GM13977 (cell line): Measurements from ENCODE around the gene SOX13.

Experiments used
- DNase-seq: peaks from one replicate; pipeline ENCODE4 v3.0.0; 2012; ENCODE audit warnings: low spot score
- in situ Hi-C: fragments of 300-500 bp; cut with MboI; formaldehyde crosslinking; loops from one replicate; pipeline ENCODE4 v1.12.0; 2022; ENCODE audit warnings: low sequenced_read_pairs, low pct_unique_long_range_greater_than_20kb, mixed read lengths, inconsistent platforms; ENCODE audit not compliant: unreplicated experiment
- TF ChIP-seq, protein P1 (sequence below): IDR thresholded peaks from 2 replicates; pipeline ENCODE4 v1.5.1; 2012; ENCODE audit warnings: mild to moderate bottlenecking, control low read depth; ENCODE audit not compliant: insufficient read depth; ENCODE audit errors: extremely low read depth, missing control alignments

The SOX13 gene

DNA sequence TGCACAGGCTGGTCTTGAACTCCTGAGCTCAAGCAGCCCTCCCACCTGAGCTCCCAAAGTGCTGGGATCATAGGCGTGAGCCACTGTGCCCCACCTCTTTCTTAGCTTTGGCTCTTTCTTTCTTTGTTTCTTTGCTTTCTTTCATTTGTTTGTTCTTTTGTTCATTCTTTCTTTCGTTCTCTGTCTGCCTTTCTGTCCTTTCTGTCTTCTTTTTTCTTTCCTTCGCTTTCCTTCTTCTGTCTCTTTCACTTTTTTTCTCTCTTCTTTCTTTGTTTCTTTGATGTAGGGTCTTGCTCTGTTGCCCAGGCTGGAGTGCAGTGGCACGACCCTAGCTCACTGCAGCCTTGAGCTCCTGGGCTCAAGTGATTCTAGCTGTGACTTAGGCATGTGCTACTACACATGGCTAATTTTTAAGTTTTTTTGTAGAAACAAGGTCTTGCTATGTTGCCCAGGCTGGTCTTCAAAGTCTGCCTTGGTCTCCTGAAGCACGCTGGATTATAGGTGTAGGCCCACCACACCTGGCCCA lies 18.9 kb downstream of the SOX13 start:
- no peak for DNase-seq
- TF ChIP-seq, protein P1, sequence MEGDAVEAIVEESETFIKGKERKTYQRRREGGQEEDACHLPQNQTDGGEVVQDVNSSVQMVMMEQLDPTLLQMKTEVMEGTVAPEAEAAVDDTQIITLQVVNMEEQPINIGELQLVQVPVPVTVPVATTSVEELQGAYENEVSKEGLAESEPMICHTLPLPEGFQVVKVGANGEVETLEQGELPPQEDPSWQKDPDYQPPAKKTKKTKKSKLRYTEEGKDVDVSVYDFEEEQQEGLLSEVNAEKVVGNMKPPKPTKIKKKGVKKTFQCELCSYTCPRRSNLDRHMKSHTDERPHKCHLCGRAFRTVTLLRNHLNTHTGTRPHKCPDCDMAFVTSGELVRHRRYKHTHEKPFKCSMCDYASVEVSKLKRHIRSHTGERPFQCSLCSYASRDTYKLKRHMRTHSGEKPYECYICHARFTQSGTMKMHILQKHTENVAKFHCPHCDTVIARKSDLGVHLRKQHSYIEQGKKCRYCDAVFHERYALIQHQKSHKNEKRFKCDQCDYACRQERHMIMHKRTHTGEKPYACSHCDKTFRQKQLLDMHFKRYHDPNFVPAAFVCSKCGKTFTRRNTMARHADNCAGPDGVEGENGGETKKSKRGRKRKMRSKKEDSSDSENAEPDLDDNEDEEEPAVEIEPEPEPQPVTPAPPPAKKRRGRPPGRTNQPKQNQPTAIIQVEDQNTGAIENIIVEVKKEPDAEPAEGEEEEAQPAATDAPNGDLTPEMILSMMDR: no peak
- in situ Hi-C loops: no loop called here

DNA sequence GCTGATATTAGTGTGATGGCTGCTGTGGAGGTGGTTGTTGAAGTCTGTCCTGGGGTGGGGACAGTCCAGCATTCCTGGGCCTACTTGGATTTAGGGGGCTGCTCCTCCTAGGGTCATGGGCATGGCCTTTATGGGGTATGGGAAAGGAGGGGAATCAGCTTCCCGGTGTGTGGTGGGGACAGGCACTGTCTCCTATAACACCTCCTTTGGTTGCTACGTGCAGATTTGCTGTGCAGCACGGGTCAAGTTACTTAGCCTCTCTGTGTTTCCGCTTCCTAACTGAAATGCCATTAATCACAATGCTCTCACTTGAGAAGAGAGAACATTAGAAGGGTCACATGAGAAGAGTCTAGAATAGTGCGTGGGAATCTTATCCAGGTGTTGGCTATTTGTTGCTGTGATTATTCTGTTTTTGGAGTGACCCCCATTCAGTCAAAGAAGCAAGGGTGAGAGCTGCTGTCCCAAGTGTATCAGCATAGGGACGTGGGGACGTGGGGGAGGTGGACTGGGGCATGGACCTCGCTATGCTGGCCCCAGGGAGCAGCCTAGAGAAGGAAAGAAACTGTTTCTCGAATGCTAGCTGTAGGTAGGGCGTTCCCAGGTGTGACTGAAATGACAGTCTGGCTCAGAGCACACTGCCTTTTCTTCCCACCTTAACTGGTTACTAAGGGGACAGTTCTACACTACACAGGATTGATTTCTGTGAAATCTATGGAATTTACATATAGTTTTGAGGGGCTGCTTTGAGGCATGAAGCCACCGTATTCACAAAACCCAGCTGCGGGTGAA lies 19.9 kb downstream of the SOX13 start:
- TF ChIP-seq, protein P1: no peak
- DNase-seq: no peak
- in situ Hi-C loops: no loop called here

DNA sequence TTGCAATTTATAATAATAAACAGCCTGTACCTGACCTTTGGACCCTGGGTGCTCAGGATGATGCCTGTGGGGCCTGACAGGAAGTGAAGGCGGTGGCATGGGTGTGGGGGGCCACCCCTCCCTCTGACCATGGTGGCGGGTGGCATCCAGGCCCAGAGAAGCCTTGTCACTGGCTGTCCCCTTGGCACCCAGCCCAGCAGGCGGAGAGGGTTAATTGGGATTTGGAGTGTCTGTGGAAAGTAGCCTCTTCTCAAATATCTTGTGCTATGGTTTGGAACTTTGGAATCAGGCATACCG lies 20.5 kb downstream of the SOX13 start:
- TF ChIP-seq, protein P1: no peak
- in situ Hi-C loops: no loop called here
- DNase-seq: no peak

DNA sequence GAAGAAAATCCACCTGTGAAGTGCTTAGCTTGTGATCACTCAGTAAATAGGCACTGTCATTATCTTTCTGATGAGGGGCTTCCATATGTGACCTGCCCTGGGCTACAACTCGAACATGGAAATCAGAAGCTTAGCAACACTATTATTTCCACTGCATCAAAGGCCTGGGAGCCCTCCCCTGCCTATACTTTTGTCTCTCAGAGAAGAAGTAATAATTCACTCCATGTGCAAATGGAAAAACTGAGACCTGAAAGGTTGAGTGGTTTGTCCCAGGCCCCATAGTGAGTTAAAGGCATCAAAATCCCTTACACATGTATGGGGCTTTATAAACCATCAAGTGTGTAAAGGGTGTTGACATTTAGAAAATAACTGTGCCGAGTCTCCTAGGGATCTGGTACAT lies 20.9 kb downstream of the SOX13 start:
- no peak for DNase-seq
- in situ Hi-C loops: no loop called here
- TF ChIP-seq, protein P1: no peak

DNA sequence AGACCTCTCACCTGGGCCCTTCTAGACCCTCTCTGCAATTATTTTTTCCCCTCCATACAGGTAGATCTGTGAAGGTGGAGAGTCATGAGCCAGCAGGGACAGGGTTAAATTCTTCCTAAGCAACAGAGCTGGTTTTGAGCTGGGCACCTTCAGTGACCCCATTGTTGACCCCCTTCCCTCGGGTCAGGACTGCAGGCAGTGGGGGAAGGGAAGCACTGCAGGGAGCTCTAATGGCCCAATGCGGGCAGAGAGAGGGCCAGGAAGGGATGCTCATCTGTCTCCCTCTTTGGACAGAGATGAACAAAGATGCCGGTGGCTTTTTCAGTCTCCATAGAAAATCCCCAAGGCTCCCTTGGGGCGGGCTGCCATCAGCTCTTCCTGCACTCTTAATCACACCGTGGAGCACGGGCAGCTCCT lies 21.4 kb downstream of the SOX13 start:
- DNase-seq: no peak
- in situ Hi-C loops: no loop called here
- TF ChIP-seq, protein P1: no peak

DNA sequence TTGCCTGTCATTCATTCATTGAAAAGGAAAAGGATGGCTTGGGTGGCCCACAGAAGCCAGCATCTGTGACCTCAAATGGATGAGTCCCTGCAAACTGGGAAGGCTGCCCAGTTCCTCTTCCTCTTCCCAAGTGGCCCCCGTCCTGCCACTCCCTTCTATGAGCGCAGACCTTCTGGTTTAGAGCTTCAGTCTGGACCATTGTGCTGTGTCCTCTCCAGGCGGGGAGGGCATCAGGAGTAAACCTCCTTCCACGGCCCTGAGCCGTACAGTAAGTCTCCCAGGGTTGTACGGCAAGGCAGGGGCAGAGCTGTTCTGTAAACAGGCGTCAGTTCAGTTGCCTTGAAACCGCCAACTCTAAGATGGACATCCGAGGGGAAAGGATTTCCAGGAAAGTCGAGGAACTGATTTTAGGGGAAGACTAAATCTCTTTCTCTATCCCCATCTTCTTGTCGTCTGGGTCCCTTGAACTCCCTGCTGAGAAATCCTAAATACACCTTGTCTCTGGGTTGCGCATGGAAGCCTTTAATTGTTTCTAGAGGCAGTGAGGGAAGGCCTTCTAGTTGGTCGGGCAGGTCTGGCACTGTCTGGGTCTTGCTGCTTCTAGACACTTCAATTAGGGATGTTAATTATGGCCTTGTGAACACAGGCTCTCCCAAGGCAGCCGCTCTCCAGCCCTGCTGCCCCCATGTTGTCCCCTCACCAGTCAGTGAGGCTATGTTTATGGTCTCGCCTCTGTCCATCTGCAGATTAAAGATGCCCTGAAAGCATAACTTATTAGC lies 22.1 kb downstream of the SOX13 start:
- in situ Hi-C loops: no loop called here

More for the DNA sequence above, 22.1 kb downstream of the SOX13 start:
- TF ChIP-seq, protein P1: no peak
- no peak for DNase-seq
